Fibroblast of villous mesenchyme (primary cell): Measurements from ENCODE around the gene NYAP1. TPM values are rescaled to one million over a fixed set of nuclear protein-coding genes. Genes with fewer than 3 reads are reported as not detected.
"Not testable (repeated sequence)": the region's sequence is repeated elsewhere in the genome, so short reads cannot be mapped to it uniquely, and the experiment has no call there.

Source experiments
- DNase-seq: peaks from one replicate; pipeline ENCODE4 v3.0.0-alpha.2; 2010; ENCODE audit warnings: low read depth
- H3K4me3 ChIP-seq: 2 replicates; pipeline ENCODE4 v1.5.1; 2011; ENCODE audit warnings: low read depth, mild to moderate bottlenecking, low read length
- total RNA-seq: library from RNA; depleted of rRNA; stranded (reverse); fragments of >200 nt; gene quantifications from 2 replicates; pipeline ENCODE4 v1.2.3, GENCODE V29; 2012
- TF ChIP-seq, protein P1 (sequence below): IDR thresholded peaks from 2 replicates; pipeline ENCODE4 v1.5.1; 2012; ENCODE audit warnings: low read depth, mild to moderate bottlenecking, low read length; ENCODE audit not compliant: insufficient read depth

NYAP1 gene
- total RNA-seq, 1 donor: 0.43 TPM

DNA sequence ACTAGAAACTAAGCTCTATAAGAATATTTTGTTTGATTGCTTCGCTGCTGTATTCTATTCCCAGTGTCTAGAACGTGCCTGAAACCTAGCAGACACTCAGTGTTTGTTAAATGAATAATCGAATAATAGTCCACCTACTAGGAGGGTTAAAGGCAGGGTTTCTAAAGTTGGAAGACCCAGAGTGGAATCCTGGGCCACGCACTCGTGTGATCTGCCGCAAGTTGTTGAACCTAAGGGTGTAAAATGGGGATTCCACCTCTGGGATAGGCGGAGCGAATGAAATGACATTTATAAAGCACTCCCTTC, 54.6 kb downstream of the NYAP1 start:
- DNase-seq: no peak
- H3K4me3 ChIP-seq: peak overlapping the region; percentile 55
- TF ChIP-seq, protein P1, sequence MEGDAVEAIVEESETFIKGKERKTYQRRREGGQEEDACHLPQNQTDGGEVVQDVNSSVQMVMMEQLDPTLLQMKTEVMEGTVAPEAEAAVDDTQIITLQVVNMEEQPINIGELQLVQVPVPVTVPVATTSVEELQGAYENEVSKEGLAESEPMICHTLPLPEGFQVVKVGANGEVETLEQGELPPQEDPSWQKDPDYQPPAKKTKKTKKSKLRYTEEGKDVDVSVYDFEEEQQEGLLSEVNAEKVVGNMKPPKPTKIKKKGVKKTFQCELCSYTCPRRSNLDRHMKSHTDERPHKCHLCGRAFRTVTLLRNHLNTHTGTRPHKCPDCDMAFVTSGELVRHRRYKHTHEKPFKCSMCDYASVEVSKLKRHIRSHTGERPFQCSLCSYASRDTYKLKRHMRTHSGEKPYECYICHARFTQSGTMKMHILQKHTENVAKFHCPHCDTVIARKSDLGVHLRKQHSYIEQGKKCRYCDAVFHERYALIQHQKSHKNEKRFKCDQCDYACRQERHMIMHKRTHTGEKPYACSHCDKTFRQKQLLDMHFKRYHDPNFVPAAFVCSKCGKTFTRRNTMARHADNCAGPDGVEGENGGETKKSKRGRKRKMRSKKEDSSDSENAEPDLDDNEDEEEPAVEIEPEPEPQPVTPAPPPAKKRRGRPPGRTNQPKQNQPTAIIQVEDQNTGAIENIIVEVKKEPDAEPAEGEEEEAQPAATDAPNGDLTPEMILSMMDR: no peak

DNA sequence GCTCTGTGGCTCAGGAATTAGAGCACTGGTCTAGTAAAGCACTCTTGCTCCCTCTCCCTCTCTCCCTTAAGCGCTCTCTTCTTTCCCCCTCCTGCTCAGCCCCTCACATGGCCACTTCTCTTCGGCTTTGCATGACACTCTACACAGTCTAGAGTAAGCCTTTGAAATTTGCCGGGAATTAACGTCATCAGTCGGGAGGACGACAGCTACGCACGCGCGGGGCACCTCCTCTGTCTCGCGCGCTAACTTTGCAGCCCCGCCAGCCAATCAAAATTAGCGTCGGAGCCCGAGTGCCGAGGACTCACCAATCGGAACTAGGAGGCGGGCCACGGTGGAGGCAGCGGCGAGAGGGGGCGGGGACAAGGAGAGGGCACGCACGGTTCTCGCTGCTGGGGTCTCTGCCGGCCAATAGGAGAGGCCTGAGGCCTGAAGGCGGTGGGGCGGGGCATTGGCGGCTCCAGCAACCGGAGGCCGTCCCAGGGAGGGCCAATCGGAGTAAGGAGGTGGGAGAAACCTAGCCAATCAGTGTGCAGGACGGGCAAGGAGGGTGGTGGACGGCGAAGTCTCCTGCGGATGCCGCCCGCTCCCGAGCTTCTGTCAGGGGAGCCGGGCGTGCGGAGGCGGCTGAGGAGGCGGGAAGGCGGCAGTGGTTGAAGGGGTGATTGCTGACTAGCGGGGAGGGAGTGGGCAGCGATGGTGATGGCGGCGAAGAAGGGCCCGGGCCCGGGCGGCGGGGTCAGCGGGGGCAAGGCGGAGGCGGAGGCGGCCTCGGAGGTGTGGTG, 55.1 kb downstream of the NYAP1 start, which contains the start of gene AGFG2:
Gene AGFG2, plus strand, starts transcription at position 550 of the 782 bp plus-strand sequence. Its CDS starts 144 bp downstream, at position 694.
- TF ChIP-seq, protein P1: no peak
- H3K4me3 ChIP-seq: peak within 1 kb of the TSS; percentile 75
- DNase-seq: peak; percentile 100

DNA sequence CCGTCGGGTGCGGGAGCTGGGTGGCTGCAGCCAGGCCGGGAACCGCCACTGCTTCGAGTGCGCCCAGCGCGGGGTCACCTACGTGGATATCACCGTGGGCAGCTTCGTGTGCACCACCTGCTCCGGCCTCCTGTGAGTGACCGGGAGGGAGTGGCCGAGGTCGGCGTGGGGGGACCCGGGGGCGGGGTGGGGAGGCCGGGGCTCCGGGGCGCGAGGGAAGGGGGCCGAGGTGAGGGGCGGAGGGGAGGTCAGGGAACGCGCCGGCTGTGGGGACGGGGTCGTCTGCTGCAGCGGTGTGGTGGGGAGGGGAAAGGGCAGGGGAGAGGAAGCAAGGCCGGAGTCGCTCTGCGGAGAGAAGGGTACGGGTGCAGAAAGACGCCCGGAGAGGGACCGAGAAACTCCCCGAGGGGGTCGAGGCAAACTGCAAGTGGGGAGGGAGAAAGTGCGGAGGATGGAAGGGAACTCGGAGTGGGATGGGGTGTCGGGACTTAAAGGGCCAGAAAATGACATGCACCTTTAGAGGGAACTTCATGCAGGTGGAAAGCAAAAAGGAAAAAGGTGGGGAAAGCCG, 55.8 kb downstream of the NYAP1 start:
- no peak for DNase-seq
- TF ChIP-seq, protein P1: no peak
- H3K4me3 ChIP-seq: peak overlapping the region; percentile 75

DNA sequence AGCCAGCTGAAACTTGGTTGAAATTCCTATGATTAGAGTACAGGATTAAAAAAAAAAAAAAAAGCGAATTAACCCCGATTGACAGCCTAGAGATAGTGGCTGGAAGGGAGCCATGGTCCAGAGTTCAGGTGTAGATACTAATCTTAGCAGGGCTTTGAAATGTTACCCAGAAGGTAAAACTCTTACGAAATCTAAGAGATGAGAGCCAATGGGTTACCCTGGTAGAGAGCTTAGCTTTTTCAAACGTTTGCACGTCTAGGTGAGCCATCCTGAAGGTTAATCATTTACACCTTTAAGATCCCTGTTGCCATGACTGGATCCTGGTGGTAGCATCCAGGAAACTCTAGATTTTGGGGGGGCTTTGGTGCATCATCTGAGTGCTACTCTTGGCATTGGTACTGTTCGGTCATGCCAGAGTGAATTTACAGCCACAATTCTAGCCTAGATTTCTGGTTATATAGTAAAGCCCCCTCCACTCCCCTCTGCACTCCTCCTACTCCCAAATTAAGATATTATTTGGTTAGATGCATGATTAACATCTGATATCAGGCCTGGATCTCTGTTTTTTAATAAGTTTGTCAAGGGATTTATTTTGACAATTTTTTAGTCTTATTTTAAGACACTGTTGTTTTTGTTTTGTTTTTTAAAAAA, 56.5 kb downstream of the NYAP1 start:
- H3K4me3 ChIP-seq: peak overlapping the region; percentile 75
- DNase-seq: no peak
- TF ChIP-seq, protein P1: no peak

DNA sequence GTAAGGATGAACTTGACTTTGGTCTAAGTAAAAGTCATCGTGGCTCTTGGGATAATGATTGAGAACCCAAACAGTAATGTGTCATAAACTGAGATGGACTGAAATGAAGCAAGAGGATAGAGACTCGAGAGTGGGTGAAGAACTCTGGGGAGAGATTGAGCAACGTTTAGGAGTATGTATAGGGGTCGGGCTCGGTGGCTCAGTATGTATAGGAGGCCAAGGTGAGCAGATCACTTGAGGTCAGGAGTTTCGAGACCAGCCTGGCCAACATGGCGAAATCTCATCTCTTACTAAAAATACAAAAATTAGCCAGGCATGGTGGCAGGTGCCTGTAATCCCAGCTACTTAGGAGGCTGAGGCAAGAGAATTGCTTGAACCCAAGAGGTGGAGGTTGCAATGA, 57.6 kb downstream of the NYAP1 start:
- not testable (repeated sequence) for H3K4me3 ChIP-seq, DNase-seq

DNA sequence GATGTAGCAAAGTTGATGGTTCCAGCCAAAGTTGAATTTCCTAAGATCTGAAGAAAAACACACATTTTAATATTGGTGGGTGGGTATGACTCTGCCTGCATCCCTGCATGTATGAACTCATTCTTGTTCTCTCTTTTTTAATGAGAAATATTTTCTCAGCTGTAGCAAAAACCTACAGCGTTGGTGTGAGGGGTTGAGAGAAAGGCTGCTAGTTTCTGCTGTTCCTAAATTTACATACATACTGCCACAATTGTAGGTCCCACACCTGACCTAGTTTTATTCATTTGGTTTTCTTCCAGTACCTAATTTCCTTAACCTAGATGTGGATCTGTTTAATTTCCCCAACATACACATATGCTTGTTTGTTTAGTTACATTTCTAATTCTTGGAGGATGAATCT, 59.9 kb downstream of the NYAP1 start:
- TF ChIP-seq, protein P1: no peak
- no peak for DNase-seq
- H3K4me3 ChIP-seq: no peak overlapping the region

DNA sequence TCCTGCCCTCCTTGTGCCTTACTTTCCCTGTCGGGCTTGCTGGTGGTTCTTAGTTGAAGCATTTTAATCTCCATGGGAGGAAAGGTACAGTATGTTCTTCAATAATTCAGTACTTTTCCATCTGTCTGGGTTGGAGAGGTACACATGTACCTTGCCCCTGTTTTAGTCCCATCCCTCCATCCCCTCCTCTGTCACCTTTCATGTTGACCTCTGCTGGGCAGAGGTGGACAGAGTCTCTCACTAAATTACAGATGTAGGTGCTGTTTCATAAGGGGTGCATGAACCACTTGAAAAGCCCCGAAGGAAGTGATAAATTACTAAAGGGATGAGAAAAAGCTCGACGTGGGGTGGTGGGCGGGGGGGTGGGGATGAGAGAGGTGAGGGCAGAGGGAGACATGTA, 60.7 kb downstream of the NYAP1 start:
- DNase-seq: no peak
- TF ChIP-seq, protein P1: no peak
- no peak overlapping the region for H3K4me3 ChIP-seq
